Measurements from ENCODE around the gene ADSS2. TPM values are rescaled to one million over a fixed set of nuclear protein-coding genes. Genes with fewer than 3 reads are reported as not detected.

ADSS2 gene
- total RNA-seq, 1 donor from 2014 or later, result 53.9 TPM

GRCh38 chr1:244439391-244440032 lies 12.2 kb downstream of the ADSS2 start:
- DNase-seq (ENCODE audit: low read depth) (no peak), FAIRE-seq (no peak)
- Histone ChIP-seq H2AFZ (ENCODE audit: low read depth, low read length) (no peak overlapping the region), H4K20me1 (ENCODE audit: insufficient read depth, low read length) (peaks cover 4% of the 10 kb centered on the region), H3K4me2 (ENCODE audit: low read length) (no peak overlapping the region), H3K36me3 (ENCODE audit: insufficient read depth, low read length) (peaks cover 3% of the 10 kb centered on the region), H3K4me1 (ENCODE audit: insufficient read depth, low read length) (peaks cover 29% of the 10 kb centered on the region), H3K9ac (ENCODE audit: low read length) (no peak overlapping the region), H3K9me3 (ENCODE audit: insufficient read depth, low read depth, low read length) (no peaks in the 10 kb centered on the region), H3K27ac (ENCODE audit: low read depth, low read length) (no peak overlapping the region), H3K4me3 (ENCODE audit: insufficient read depth, low read depth, low read length) (no peak overlapping the region), H3K79me2 (ENCODE audit: insufficient read depth, low read length) (peaks cover 65% of the 10 kb centered on the region), H3K27me3 (ENCODE audit: insufficient read depth, low read length) (no peaks in the 10 kb centered on the region)
- TF ChIP-seq CTCF (IDR thresholded peaks at IDR 0.05; ENCODE audit: insufficient read depth, low read depth, low read length) (no peak), EZH2 (IDR thresholded peaks at IDR 0.05; ENCODE audit: insufficient read depth, low read length) (no peak)
- Mint-ChIP-seq H3K27ac (ENCODE audit: unreplicated experiment) (no peak overlapping the region), H3K4me1 (ENCODE audit: low read depth, unreplicated experiment) (peaks cover 35% of the 10 kb centered on the region), H3K27me3 (ENCODE audit: low read depth, unreplicated experiment) (no peaks in the 10 kb centered on the region), H3K4me3 (ENCODE audit: unreplicated experiment) (no peak overlapping the region), H3K36me3 (ENCODE audit: low read depth, unreplicated experiment) (peaks cover 3% of the 10 kb centered on the region), H3K9me3 (ENCODE audit: unreplicated experiment) (no peaks in the 10 kb centered on the region)

- H3K9ac ChIP-seq (ENCODE audit: low read length), result peak overlapping the region; percentile 19
- H3K27ac ChIP-seq (ENCODE audit: low read depth, low read length), result peak overlapping the region; percentile 90
- H3K36me3 Mint-ChIP-seq (ENCODE audit: low read depth, unreplicated experiment), result peaks cover 3% of the 10 kb centered on the region
- H3K4me3 ChIP-seq (ENCODE audit: insufficient read depth, low read depth, low read length), result no peak overlapping the region
- peak overlapping the region; percentile 98 for H3K27ac Mint-ChIP-seq (ENCODE audit: unreplicated experiment)
- no peaks in the 10 kb centered on the region for H3K9me3 Mint-ChIP-seq (ENCODE audit: unreplicated experiment)
- H3K36me3 ChIP-seq (ENCODE audit: insufficient read depth, low read length), result peaks cover under 1% of the 10 kb centered on the region
- H3K79me2 ChIP-seq (ENCODE audit: insufficient read depth, low read length), result peaks cover 43% of the 10 kb centered on the region
- peaks cover 37% of the 10 kb centered on the region for H3K4me1 Mint-ChIP-seq (ENCODE audit: low read depth, unreplicated experiment)
- DNase-seq (ENCODE audit: low read depth) (peak; percentile 47), FAIRE-seq (peak; percentile 17)
- peaks cover 29% of the 10 kb centered on the region for H3K4me1 ChIP-seq (ENCODE audit: insufficient read depth, low read length)
- H3K27me3 ChIP-seq (ENCODE audit: insufficient read depth, low read length), result no peaks in the 10 kb centered on the region
- no peaks in the 10 kb centered on the region for H3K9me3 ChIP-seq (ENCODE audit: insufficient read depth, low read depth, low read length)
- H2AFZ ChIP-seq (ENCODE audit: low read depth, low read length), result no peak overlapping the region
- no peak overlapping the region for H3K4me3 Mint-ChIP-seq (ENCODE audit: unreplicated experiment)
- no peak for TF ChIP-seq CTCF (IDR thresholded peaks at IDR 0.05; ENCODE audit: insufficient read depth, low read depth, low read length)
- TF ChIP-seq EZH2 (IDR thresholded peaks at IDR 0.05; ENCODE audit: insufficient read depth, low read length), result no peak
- H3K27me3 Mint-ChIP-seq (ENCODE audit: low read depth, unreplicated experiment), result no peaks in the 10 kb centered on the region
- H3K4me2 ChIP-seq (ENCODE audit: low read length), result peak overlapping the region; percentile 72
- H4K20me1 ChIP-seq (ENCODE audit: insufficient read depth, low read length), result no peaks in the 10 kb centered on the region
Measured at GRCh38 chr1:244437086-244437468, 14.6 kb downstream of the ADSS2 start.

Data from astrocyte (in vitro differentiated cells and primary cell).